HG03159 (cell line): ENCODE measurements around the gene AP1M1.
A peak's percentile ranks its signal among the peaks of the same experiment; 100 is the strongest.

Experiments used
- ATAC-seq: cut with Tn5 transposase; IDR thresholded peaks from one replicate; pipeline ENCODE4 v1.9.1; 2021; ENCODE audit warnings: mild to moderate bottlenecking, moderate library complexity; ENCODE audit not compliant: unreplicated experiment

Gene AP1M1

GRCh38 chr19:16185123-16185767 lies 12.5 kb upstream of the AP1M1 start, which contains the start of gene FAM32A:
TSS of gene FAM32A (plus strand) at chr19:16185410. CDS start at chr19:16185443, 33 bp downstream.
- peak; percentile 82 for ATAC-seq

GRCh38 chr19:16185768-16186123 lies 12.0 kb upstream of the AP1M1 start:
- no peak for ATAC-seq

GRCh38 chr19:16188521-16188920 lies 9.2 kb upstream of the AP1M1 start:
- no peak for ATAC-seq

GRCh38 chr19:16190198-16190597 lies 7.5 kb upstream of the AP1M1 start:
- no peak for ATAC-seq

GRCh38 chr19:16190736-16191135 lies 7.0 kb upstream of the AP1M1 start:
- ATAC-seq: no peak

GRCh38 chr19:16191216-16191908 lies 6.3 kb upstream of the AP1M1 start:
- ATAC-seq: no peak

- ATAC-seq: no peak
Measured at GRCh38 chr19:16193466-16193865, 4.2 kb upstream of the AP1M1 start.

GRCh38 chr19:16197188-16197621 lies 506 bp upstream of the AP1M1 start:
- peak; percentile 4 for ATAC-seq

- ATAC-seq: peak; percentile 14
Measured at GRCh38 chr19:16198370-16198651, 600 bp downstream of the AP1M1 start.

GRCh38 chr19:16199275-16199932 lies 1.7 kb downstream of the AP1M1 start:
- no peak for ATAC-seq

- no peak for ATAC-seq
Measured at GRCh38 chr19:16200038-16201010, 2.6 kb downstream of the AP1M1 start.

- ATAC-seq: no peak
Measured at GRCh38 chr19:16201011-16201391, 3.3 kb downstream of the AP1M1 start.

- no peak for ATAC-seq
Measured at GRCh38 chr19:16202320-16203255, 4.9 kb downstream of the AP1M1 start.

GRCh38 chr19:16203256-16204004 lies 5.7 kb downstream of the AP1M1 start:
- no peak for ATAC-seq

GRCh38 chr19:16204005-16204294 lies 6.2 kb downstream of the AP1M1 start:
- ATAC-seq: no peak

- ATAC-seq: no peak
Measured at GRCh38 chr19:16205205-16206045, 7.7 kb downstream of the AP1M1 start.

GRCh38 chr19:16206046-16206605 lies 8.4 kb downstream of the AP1M1 start:
- ATAC-seq: no peak

GRCh38 chr19:16206637-16207036 lies 8.9 kb downstream of the AP1M1 start:
- no peak for ATAC-seq
